Bronchial smooth muscle cell (primary cell): ENCODE data around the gene FUNDC2. TPM values are rescaled to one million over a fixed set of nuclear protein-coding genes. Genes with fewer than 3 reads are reported as not detected.

Experiments
- total RNA-seq: library from RNA; depleted of rRNA; stranded (reverse); fragments of >200 nt; gene quantifications from 2 replicates; pipeline ENCODE4 v1.2.1, GENCODE V29; 2014

FUNDC2 gene
- 19.5 and 40.6 TPM in 2 replicates for total RNA-seq

GRCh38 chrX:155026727-155027508, at the start of gene FUNDC2:
FUNDC2 (plus strand) TSS chrX:155026844; CDS start chrX:155026939, 95 bp downstream.

DNA sequence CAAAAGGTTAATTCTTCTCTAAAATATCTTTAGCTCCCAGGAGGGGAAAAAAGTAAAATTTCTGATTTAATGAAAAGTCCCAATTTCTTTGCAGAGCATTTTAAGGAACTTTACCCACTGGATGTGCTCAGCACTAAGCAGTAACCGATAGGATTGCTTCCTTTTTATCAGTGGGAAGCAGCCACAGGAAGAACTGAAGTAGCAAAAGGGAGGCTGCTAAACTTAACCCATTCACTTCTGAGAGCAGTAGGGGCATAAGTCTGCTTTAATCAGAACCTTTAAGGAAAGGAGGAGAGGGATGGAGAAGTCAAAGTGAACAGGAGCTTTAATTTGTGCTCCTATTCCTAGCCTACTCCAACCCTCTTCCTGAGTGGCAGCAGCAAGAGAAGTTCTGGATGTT, 4.1 kb upstream of the FUNDC2 start, which contains the start of gene F8:
F8 (minus strand) TSS at position 139 of the 400 bp plus-strand sequence. CDS start 171 bp downstream, outside the sequence.

DNA sequence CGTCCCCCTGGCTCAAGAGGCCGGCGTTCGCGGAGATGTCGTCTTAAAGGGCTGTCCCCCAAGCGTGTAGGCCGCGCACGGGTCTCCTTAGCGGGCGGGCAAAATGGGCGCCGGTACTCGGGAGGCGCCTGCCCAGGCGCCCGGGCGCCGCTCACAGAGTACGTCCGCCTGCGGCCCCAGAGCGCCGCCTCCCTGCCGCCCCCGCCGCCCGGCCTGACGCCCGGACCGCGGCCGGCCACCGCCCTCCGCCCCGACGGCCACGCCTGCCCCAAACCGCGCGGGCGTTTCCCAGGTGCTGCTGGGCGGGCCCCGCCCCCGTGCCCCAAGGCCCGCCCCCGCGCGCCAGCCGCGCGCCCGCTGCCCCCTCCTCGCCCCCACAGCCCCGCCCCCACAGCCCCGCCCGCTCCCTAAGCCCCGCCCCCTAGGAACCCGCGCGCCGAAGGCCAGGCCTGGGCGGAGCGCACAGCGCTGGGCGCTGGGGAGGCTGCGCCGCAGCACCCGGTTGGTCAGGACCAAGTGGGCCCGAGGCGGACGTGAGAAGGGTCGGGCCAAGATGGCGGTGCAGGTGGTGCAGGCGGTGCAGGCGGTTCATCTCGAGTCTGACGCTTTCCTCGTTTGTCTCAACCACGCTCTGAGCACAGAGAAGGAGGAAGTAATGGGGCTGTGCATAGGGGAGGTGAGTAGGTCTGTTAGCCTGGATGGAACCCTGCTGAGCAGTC, 44.5 kb downstream of the FUNDC2 start, which contains the start of the genes BRCC3, CMC4 and MTCP1:
BRCC3 (plus strand) TSS at position 534 of the 719 bp plus-strand sequence; CDS start at position 554, 20 bp downstream.
CMC4 (minus strand) TSS at position 162 of the 719 bp plus-strand sequence. CDS start 7,113 bp downstream, outside the sequence.
MTCP1 (minus strand) TSS at position 162 of the 719 bp plus-strand sequence. CDS start 5,126 bp downstream, outside the sequence.

Other genes with a start within 250 kb of the FUNDC2 start
- gene MPP1, start 221.4 kb upstream of the FUNDC2 start, total RNA-seq = 32.0 and 42.9 TPM in 2 replicates
- not detected in 2 replicates for gene SMIM9, start 192.2 kb upstream of the FUNDC2 start, total RNA-seq
- 1.1 and 2.0 TPM in 2 replicates for gene F8A1, start 140.5 kb upstream of the FUNDC2 start, total RNA-seq
- 4.0 and 7.6 TPM in 2 replicates for gene F8, start 4.1 kb upstream of the FUNDC2 start, total RNA-seq
- 3.0 and 7.1 TPM in 2 replicates for gene CMC4, start 44.3 kb downstream of the FUNDC2 start, total RNA-seq
- gene MTCP1, start 44.3 kb downstream of the FUNDC2 start, total RNA-seq = 21.8 and 24.1 TPM in 2 replicates
- gene BRCC3, start 44.7 kb downstream of the FUNDC2 start, total RNA-seq = 9.3 and 11.5 TPM in 2 replicates
- 28.6 and 50.6 TPM in 2 replicates for gene VBP1, start 189.6 kb downstream of the FUNDC2 start, total RNA-seq
- gene RAB39B, start 237.6 kb downstream of the FUNDC2 start, total RNA-seq = 1.7 and 2.5 TPM in 2 replicates